Measurements from ENCODE around the gene EFNA5. TPM values are rescaled to one million over a fixed set of nuclear protein-coding genes. Genes with fewer than 3 reads are reported as not detected.

Gene EFNA5
- total RNA-seq, 5 donors from 2014 or later (not counting 1 experiment from before 2014, with no cell fraction given): 0.06 to 2.6 (median 0.21) TPM; not detected in 1

DNA sequence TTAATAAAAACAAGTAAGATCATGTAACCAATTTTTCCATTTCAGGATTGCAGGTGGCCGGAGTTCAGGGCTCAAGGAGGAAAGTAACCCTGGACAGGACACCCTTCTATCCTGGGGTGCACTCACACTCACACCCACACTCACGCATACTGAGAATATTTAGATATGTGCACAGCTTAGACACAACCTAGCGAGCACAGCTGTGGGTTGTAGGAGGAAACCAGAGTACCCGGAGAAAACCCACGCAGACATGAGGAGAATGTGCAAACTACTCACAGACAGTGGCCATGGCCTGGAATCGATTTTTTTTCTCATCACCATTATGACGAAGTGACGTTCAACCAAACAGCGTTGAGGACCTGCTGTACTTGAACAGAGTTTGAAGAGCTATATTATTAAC is 4.5 kb upstream of the EFNA5 start:
- DNase-seq (no peak), ATAC-seq (replicated peaks in 1 of 4) (no peak)
- WGBS (ENCODE audit: insufficient coverage): 70% methylated on average over 3 of the region's 9 CpGs
- H3K36me3 Mint-ChIP-seq: no peaks in the 10 kb centered on the region
- no peak overlapping the region for H3K27ac Mint-ChIP-seq
- H3K4me1 Mint-ChIP-seq: peaks cover 27 to 28% (median 27%) of the 10 kb centered on the region in 3 donors
- Histone ChIP-seq H3K27ac (ENCODE audit: low read length) (no peak overlapping the region), H3K4me3 (ENCODE audit: control insufficient read depth in 1 of 2, extremely low read depth in 1 of 2, low read length in 1 of 2) (no peak overlapping the region), H3K36me3 (ENCODE audit: control insufficient read depth in 2 of 2, extremely low read depth in 1 of 2, insufficient read depth in 1 of 2, low read length in 1 of 2) (no peaks in the 10 kb centered on the region), H3K27me3 (replicated peaks in 1 of 2; ENCODE audit: control insufficient read depth in 2 of 2, extremely low read depth in 1 of 2, insufficient read depth in 2 of 2, low read length in 1 of 2) (peaks cover 2 to 37% of the 10 kb centered on the region in 2 experiments), H3K9me3 (no peaks in the 10 kb centered on the region), H3K4me1 (ENCODE audit: control insufficient read depth in 1 of 2, extremely low read depth in 1 of 2, insufficient read depth in 2 of 2, low read length in 2 of 2) (peaks cover 8 to 34% of the 10 kb centered on the region in 2 experiments)
- H3K9me3 Mint-ChIP-seq: no peaks in the 10 kb centered on the region
- ChIA-PET CTCF (interaction anchor here (0.6 to 3.1 kb wide), 3 partner anchors 11 to 1263 kb away, joined by 3 to 11 read pairs (median 4); no protein-coding TSS in a partner anchor), POLR2A (interaction anchor here in 1 of 2 donors (0.6 kb wide), 1 partner anchor 60 kb away, joined by 3 read pairs; no protein-coding TSS in a partner anchor)
- no peak overlapping the region for H3K4me3 Mint-ChIP-seq
- H3K27me3 Mint-ChIP-seq: peaks cover 46 to 54% of the 10 kb centered on the region in 2 donors

DNA sequence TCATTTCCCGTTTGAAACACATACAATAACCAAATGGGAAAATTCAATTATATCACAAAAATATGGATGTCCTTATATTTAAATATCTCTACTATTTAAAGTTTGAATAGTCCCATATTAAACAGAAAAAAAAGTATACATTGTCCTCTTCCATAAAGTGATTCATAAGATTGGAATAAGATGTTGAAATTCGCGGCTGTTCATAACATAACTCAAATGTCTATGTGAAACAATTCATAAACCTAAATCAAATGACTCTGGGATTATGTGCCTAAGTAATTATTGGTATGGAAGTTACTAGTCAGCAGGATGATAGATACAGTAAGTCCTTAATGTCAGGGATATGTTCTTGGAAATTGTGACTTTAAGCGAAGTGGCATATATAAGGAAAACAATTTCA is 3.9 kb upstream of the EFNA5 start:
- H3K27me3 ChIP-seq (replicated peaks in 1 of 2; ENCODE audit: control insufficient read depth in 2 of 2, extremely low read depth in 1 of 2, insufficient read depth in 2 of 2, low read length in 1 of 2): peaks cover 2 to 43% of the 10 kb centered on the region in 2 experiments
- H3K36me3 ChIP-seq (ENCODE audit: control insufficient read depth in 2 of 2, extremely low read depth in 1 of 2, insufficient read depth in 1 of 2, low read length in 1 of 2): no peaks in the 10 kb centered on the region
- DNase-seq: no peak
- peaks cover 27 to 30% (median 29%) of the 10 kb centered on the region in 3 donors for H3K4me1 Mint-ChIP-seq
- H3K4me1 ChIP-seq (ENCODE audit: control insufficient read depth in 1 of 2, extremely low read depth in 1 of 2, insufficient read depth in 2 of 2, low read length in 2 of 2): peaks cover 8 to 39% of the 10 kb centered on the region in 2 experiments
- H3K9me3 ChIP-seq: no peaks in the 10 kb centered on the region
- no peak for ATAC-seq (replicated peaks in 1 of 4)
- CTCF ChIA-PET: interaction anchor here (0.6 to 3.1 kb wide), 2 partner anchors 10 to 22 kb away, joined by 3 to 11 read pairs; no protein-coding TSS in a partner anchor
- no peak overlapping the region for H3K4me3 Mint-ChIP-seq
- WGBS (ENCODE audit: insufficient coverage): no CpG with 5 or more reads among the region's 4 CpGs
- H3K27ac ChIP-seq (ENCODE audit: low read length): no peak overlapping the region
- no peak overlapping the region for H3K4me3 ChIP-seq (ENCODE audit: control insufficient read depth in 1 of 2, extremely low read depth in 1 of 2, low read length in 1 of 2)
- no peak overlapping the region for H3K27ac Mint-ChIP-seq
- peaks cover 44 to 49% of the 10 kb centered on the region in 2 donors for H3K27me3 Mint-ChIP-seq
- POLR2A ChIA-PET: interaction anchor here in 1 of 2 donors (0.6 kb wide), 1 partner anchor 61 kb away, joined by 3 read pairs; no protein-coding TSS in a partner anchor
- H3K36me3 Mint-ChIP-seq: no peaks in the 10 kb centered on the region
- no peaks in the 10 kb centered on the region for H3K9me3 Mint-ChIP-seq

DNA sequence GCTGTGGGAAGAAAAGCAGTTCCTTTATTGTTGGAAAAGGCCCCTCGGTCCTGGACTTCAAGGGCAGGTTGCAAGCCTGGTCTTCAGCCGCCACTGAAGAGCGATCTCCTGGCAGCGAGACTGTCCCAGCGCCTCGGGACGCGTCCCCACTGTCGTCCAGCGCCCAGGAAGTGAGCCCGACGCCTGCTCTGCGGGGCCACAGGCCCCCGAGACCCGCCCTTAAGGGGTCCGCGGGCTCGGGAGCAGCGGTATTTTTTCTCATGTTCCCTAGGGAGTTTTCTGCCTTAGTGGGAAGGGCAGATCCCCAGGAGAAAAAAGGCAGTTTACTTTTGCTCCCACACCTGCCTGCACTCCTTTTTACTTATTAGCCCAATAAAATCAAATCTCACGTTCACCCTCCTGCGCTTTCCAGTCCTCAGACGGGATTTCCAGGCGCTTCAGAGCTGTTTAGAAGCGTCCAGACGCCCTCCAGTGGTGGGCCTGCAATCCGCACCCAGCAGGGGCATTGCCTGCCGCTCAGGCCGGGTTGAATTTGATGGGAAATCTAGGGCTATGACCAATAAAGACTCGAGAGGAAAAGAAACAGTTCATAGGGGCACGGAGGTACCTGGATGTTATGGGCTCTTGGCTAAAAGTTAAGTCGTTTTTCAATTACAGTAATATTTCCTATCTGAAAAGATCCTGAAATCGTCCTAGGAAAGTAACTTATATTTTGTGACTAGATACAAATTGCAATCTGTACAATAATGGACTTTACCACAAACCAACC is 2.8 kb upstream of the EFNA5 start:
- under 1% methylated on average over 22 of the region's 32 CpGs for WGBS (ENCODE audit: insufficient coverage)
- Histone ChIP-seq H3K36me3 (ENCODE audit: control insufficient read depth in 2 of 2, extremely low read depth in 1 of 2, insufficient read depth in 1 of 2, low read length in 1 of 2) (no peaks in the 10 kb centered on the region), H3K4me1 (ENCODE audit: control insufficient read depth in 1 of 2, extremely low read depth in 1 of 2, insufficient read depth in 2 of 2, low read length in 2 of 2) (peaks cover 8 to 44% of the 10 kb centered on the region in 2 experiments), H3K4me3 (ENCODE audit: control insufficient read depth in 1 of 2, extremely low read depth in 1 of 2, low read length in 1 of 2) (peak overlapping the region; percentile 32 to 94), H3K9me3 (no peaks in the 10 kb centered on the region), H3K27ac (ENCODE audit: low read length) (no peak overlapping the region), H3K27me3 (replicated peaks in 1 of 2; ENCODE audit: control insufficient read depth in 2 of 2, extremely low read depth in 1 of 2, insufficient read depth in 2 of 2, low read length in 1 of 2) (peaks cover 2 to 51% of the 10 kb centered on the region in 2 experiments)
- H3K4me1 Mint-ChIP-seq: peaks cover 27 to 32% (median 31%) of the 10 kb centered on the region in 3 donors
- POLR2A ChIA-PET: interaction anchor here in 1 of 2 donors (0.6 kb wide), 1 partner anchor 1518 kb away, joined by 4 read pairs; no protein-coding TSS in a partner anchor
- H3K36me3 Mint-ChIP-seq: no peaks in the 10 kb centered on the region
- H3K4me3 Mint-ChIP-seq: peak overlapping the region; percentile 68 to 88 (median 77)
- peaks cover 49 to 54% of the 10 kb centered on the region in 2 donors for H3K27me3 Mint-ChIP-seq
- no peak overlapping the region for H3K27ac Mint-ChIP-seq
- peak; percentile 15 to 76 (median 56) for DNase-seq
- H3K9me3 Mint-ChIP-seq: no peaks in the 10 kb centered on the region
- CTCF ChIA-PET: interaction anchor here (0.6 to 3.1 kb wide), 4 partner anchors 9 to 1402 kb away, joined by 3 to 11 read pairs (median 4); no protein-coding TSS in a partner anchor
- peak; percentile 64 to 78 (median 70) for ATAC-seq (replicated peaks in 1 of 4)

DNA sequence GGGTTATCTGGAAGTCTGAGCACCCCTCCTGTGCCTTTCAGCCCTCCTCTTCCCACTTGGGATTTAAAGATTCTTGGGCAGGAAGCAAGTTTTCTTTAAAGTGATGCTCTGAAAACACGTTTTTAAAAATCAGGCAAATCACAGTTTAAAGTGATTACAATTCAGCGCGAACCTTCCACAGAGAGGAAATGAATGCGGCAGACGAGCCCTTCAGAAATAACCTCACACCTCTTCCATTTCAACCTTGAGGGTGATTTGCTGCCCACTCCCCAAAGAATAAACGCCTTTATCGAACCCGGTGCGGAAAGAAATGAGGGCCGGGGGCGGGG is 2.3 kb upstream of the EFNA5 start:
- WGBS (ENCODE audit: insufficient coverage): 0% methylated on average over 3 of the region's 11 CpGs
- ATAC-seq (replicated peaks in 1 of 4) (peak in 1 of 4 experiments; percentile 25), DNase-seq (peak in 1 of 35 experiments; percentile 15)
- no peaks in the 10 kb centered on the region for H3K9me3 ChIP-seq
- CTCF ChIA-PET: interaction anchor here (0.6 to 3.1 kb wide), 5 partner anchors 8 to 1401 kb away, joined by 3 to 11 read pairs (median 3); no protein-coding TSS in a partner anchor
- POLR2A ChIA-PET: no interaction called here
- Mint-ChIP-seq H3K4me1 (peaks cover 27 to 32% (median 31%) of the 10 kb centered on the region in 3 donors), H3K27ac (no peak overlapping the region), H3K9me3 (no peaks in the 10 kb centered on the region), H3K36me3 (no peaks in the 10 kb centered on the region), H3K4me3 (peak overlapping the region; percentile 68 to 88 (median 77)), H3K27me3 (peaks cover 54 to 60% of the 10 kb centered on the region in 2 donors)
- H3K4me3 ChIP-seq (ENCODE audit: control insufficient read depth in 1 of 2, extremely low read depth in 1 of 2, low read length in 1 of 2): peak overlapping the region; percentile 32 to 94
- peaks cover 4 to 51% of the 10 kb centered on the region in 2 experiments for H3K27me3 ChIP-seq (replicated peaks in 1 of 2; ENCODE audit: control insufficient read depth in 2 of 2, extremely low read depth in 1 of 2, insufficient read depth in 2 of 2, low read length in 1 of 2)
- no peaks in the 10 kb centered on the region for H3K36me3 ChIP-seq (ENCODE audit: control insufficient read depth in 2 of 2, extremely low read depth in 1 of 2, insufficient read depth in 1 of 2, low read length in 1 of 2)
- peaks cover 8 to 44% of the 10 kb centered on the region in 2 experiments for H3K4me1 ChIP-seq (ENCODE audit: control insufficient read depth in 1 of 2, extremely low read depth in 1 of 2, insufficient read depth in 2 of 2, low read length in 2 of 2)
- no peak overlapping the region for H3K27ac ChIP-seq (ENCODE audit: low read length)

DNA sequence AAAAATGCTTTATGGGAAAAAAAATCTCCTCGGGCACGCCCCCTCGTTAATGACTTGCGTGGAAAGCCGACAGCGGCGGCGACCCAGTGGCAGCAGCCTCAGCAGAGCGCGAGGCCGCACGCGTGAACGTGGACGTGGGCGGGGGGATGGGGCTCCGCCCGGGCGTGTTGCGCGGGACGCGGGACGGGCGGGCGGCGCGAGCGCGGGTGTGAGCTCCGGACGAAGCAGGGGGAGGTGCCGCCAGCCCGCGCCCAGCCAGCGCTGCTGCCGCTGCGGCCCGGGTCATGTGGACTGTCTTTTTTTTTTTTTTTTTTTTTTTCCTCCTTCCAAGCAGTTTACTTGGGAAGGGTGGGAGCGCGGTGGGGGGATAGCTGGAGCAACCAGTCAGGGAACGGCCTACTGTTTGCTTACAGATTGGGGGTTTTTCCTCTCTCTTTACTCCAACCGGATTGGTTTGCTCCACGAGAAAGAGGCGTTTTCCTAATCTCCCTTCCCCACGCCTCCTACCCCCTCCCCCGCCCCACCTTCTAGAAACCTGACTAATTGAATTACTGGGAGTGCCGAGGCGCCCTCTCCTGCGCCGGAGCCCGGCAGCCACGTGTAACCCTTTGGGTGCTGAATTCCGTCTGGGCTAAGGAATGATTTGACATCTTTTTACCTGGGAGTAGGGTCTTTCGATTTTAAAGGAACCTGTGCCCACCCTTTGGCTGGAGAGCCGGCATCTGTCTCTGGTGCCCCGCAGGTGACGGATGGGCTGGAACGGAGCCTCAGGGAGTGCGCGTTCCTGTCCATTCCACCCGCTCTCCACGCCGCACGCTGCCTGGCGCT is 1.7 kb upstream of the EFNA5 start:
- peak in 2 of 4 experiments; percentile 23 for ATAC-seq (replicated peaks in 1 of 4)
- Mint-ChIP-seq H3K36me3 (no peaks in the 10 kb centered on the region), H3K9me3 (no peaks in the 10 kb centered on the region), H3K4me1 (peaks cover 27 to 32% (median 31%) of the 10 kb centered on the region in 3 donors), H3K27ac (no peak overlapping the region), H3K27me3 (peaks cover 55 to 61% of the 10 kb centered on the region in 2 donors), H3K4me3 (peak overlapping the region; percentile 73 to 88 (median 77))
- peaks cover 8 to 44% of the 10 kb centered on the region in 2 experiments for H3K4me1 ChIP-seq (ENCODE audit: control insufficient read depth in 1 of 2, extremely low read depth in 1 of 2, insufficient read depth in 2 of 2, low read length in 2 of 2)
- ChIA-PET POLR2A (no interaction called here), CTCF (interaction anchor here (0.6 to 0.7 kb wide), 3 partner anchors 176 to 1175 kb away, joined by 3 to 5 read pairs (median 3); no protein-coding TSS in a partner anchor)
- peaks cover 6 to 51% of the 10 kb centered on the region in 2 experiments for H3K27me3 ChIP-seq (replicated peaks in 1 of 2; ENCODE audit: control insufficient read depth in 2 of 2, extremely low read depth in 1 of 2, insufficient read depth in 2 of 2, low read length in 1 of 2)
- no peak overlapping the region for H3K27ac ChIP-seq (ENCODE audit: low read length)
- 6% methylated on average over 34 of the region's 66 CpGs for WGBS (ENCODE audit: insufficient coverage)
- no peaks in the 10 kb centered on the region for H3K36me3 ChIP-seq (ENCODE audit: control insufficient read depth in 2 of 2, extremely low read depth in 1 of 2, insufficient read depth in 1 of 2, low read length in 1 of 2)
- no peaks in the 10 kb centered on the region for H3K9me3 ChIP-seq
- DNase-seq: peak in 2 of 35 experiments; percentile 11 to 22
- peak overlapping the region; percentile 36 to 94 for H3K4me3 ChIP-seq (ENCODE audit: control insufficient read depth in 1 of 2, extremely low read depth in 1 of 2, low read length in 1 of 2)
